Measurements from ENCODE around the gene CEP20. TPM values are rescaled to one million over a fixed set of nuclear protein-coding genes. Genes with fewer than 3 reads are reported as not detected.
"Not testable (repeated sequence)": the region's sequence is repeated elsewhere in the genome, so short reads cannot be mapped to it uniquely, and the experiment has no call there.

The CEP20 gene
- total and polyA plus RNA-seq, 8 donors: 22.7 to 44.6 (median 37.4) TPM

GRCh38 chr16:15843635-15844279 lies 44.6 kb downstream of the CEP20 start:
- Histone ChIP-seq H3K27me3 (peaks cover 0 to 14% of the 10 kb centered on the region in 2 donors), H3K4me1 (peaks cover 0 to 4% of the 10 kb centered on the region in 2 donors), H3K4me3 (no peak overlapping the region), H3K27ac (no peak overlapping the region), H3K36me3 (no peaks in the 10 kb centered on the region), H3K9me3 (no peaks in the 10 kb centered on the region)
- DNase-seq (no peak), ATAC-seq (no peak)
- intact Hi-C loops (cut with DNase I): no loop called here
- no peak for TF ChIP-seq CTCF (IDR thresholded peaks at IDR 0.05)

GRCh38 chr16:15839204-15839603 lies 49.2 kb downstream of the CEP20 start:
- H3K4me3 ChIP-seq; H3K36me3 ChIP-seq; ATAC-seq; H3K27ac ChIP-seq; DNase-seq; H3K9me3 ChIP-seq; intact Hi-C loops (cut with DNase I): not testable (repeated sequence)
- H3K27me3 ChIP-seq: peaks cover 0 to 14% of the 10 kb centered on the region in 2 donors
- H3K4me1 ChIP-seq: peaks cover 0 to 13% of the 10 kb centered on the region in 2 donors

DNA sequence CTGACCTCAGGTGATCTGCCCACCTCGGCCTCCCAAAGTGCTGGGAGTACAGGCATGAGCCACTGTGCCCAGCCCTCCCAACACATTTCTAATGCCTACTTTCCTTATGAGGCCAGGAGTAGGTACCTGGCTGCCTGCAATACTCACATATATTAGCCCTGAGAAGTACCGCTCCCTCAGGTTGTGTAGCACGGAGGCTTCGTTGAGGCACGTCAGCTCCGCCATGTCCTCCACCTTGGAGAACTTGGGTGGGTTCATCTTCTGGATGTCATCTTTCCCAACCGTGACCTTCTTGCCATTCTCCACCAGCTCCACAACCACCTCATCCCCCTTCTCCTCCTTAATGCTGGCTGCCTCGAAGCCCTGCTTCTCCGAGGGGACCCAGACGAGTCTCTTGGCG lies 50.6 kb downstream of the CEP20 start:
- no peak for TF ChIP-seq CTCF (IDR thresholded peaks at IDR 0.05)
- H3K36me3 ChIP-seq: no peaks in the 10 kb centered on the region
- DNase-seq (no peak), ATAC-seq (no peak)
- no peak overlapping the region for H3K4me3 ChIP-seq
- no peak overlapping the region for H3K27ac ChIP-seq
- H3K27me3 ChIP-seq: peaks cover 0 to 14% of the 10 kb centered on the region in 2 donors
- peaks cover 0 to 19% of the 10 kb centered on the region in 2 donors for H3K4me1 ChIP-seq
- intact Hi-C loops (cut with DNase I): no loop called here
- H3K9me3 ChIP-seq: no peaks in the 10 kb centered on the region

- no peak for TF ChIP-seq CTCF (IDR thresholded peaks at IDR 0.05)
- Histone ChIP-seq H3K4me1 (peaks cover 0 to 19% of the 10 kb centered on the region in 2 donors), H3K36me3 (no peaks in the 10 kb centered on the region), H3K4me3 (no peak overlapping the region), H3K27ac (no peak overlapping the region), H3K27me3 (peaks cover 0 to 14% of the 10 kb centered on the region in 2 donors), H3K9me3 (no peaks in the 10 kb centered on the region)
- DNase-seq (no peak), ATAC-seq (no peak)
- intact Hi-C loops (cut with DNase I): no loop called here
Measured at GRCh38 chr16:15836965-15837611, 51.3 kb downstream of the CEP20 start.

GRCh38 chr16:15836074-15836473 lies 52.3 kb downstream of the CEP20 start:
- no peak for TF ChIP-seq CTCF (IDR thresholded peaks at IDR 0.05)

More at GRCh38 chr16:15836074-15836473, 52.3 kb downstream of the CEP20 start:
- Histone ChIP-seq H3K27me3 (peaks cover 0 to 8% of the 10 kb centered on the region in 2 donors), H3K27ac (no peak overlapping the region), H3K4me1 (peaks cover 0 to 19% of the 10 kb centered on the region in 2 donors), H3K36me3 (no peaks in the 10 kb centered on the region), H3K4me3 (no peak overlapping the region), H3K9me3 (no peaks in the 10 kb centered on the region)
- no peak for DNase-seq
- ATAC-seq: no peak
- intact Hi-C loops (cut with DNase I): no loop called here

All from left lung (tissue), 10 donors.